Upper lobe of right lung (tissue), 1 donor: Measurements from ENCODE around the gene DPEP3. TPM values are rescaled to one million over a fixed set of nuclear protein-coding genes. Genes with fewer than 3 reads are reported as not detected.
A peak's percentile ranks its signal among the peaks of the same experiment; 100 is the strongest.

Experiments
- ATAC-seq: fragments of 200-7000 bp; cut with Tn5 transposase; one replicate; pipeline ENCODE4 v1.9.1; 2020; ENCODE audit warnings: mild to moderate bottlenecking, moderate library complexity
- DNase-seq: peaks from one replicate; pipeline ENCODE4 v3.0.0-alpha.2; 2020
- H3K27ac ChIP-seq: fragments of 200-600 bp; one replicate; pipeline ENCODE4 v1.8.0; 2022
- H3K27me3 ChIP-seq: fragments of 200-600 bp; one replicate; pipeline ENCODE4 v1.8.0; 2022; ENCODE audit warnings: mild to moderate bottlenecking
- H3K36me3 ChIP-seq: fragments of 200-600 bp; one replicate; pipeline ENCODE4 v1.8.0; 2022
- H3K4me1 ChIP-seq: fragments of 200-600 bp; one replicate; pipeline ENCODE4 v1.8.0; 2022
- H3K4me3 ChIP-seq: fragments of 200-600 bp; one replicate; pipeline ENCODE4 v1.8.0; 2022; ENCODE audit warnings: mild to moderate bottlenecking
- H3K9me3 ChIP-seq: fragments of 200-600 bp; one replicate; pipeline ENCODE4 v1.8.0; 2022
- CTCF ChIP-seq: fragments of 200-600 bp; IDR thresholded peaks from one replicate; pipeline ENCODE4 v1.8.0; 2022; ENCODE audit warnings: antibody characterized with exemption
- intact Hi-C: fragments of 100-400 bp; cut with DNase I; formaldehyde crosslinking; loops from one replicate; pipeline ENCODE4 v1.11.0; 2022
- total RNA-seq: library from RNA; stranded (reverse); fragmentation: NEBNext Ultra II Directional; extraction: Animal tissue kit (Norgen Biotek cat#: 25700); gene quantifications from one replicate; pipeline ENCODE4 v1.2.1, GENCODE V29; 2021
- donor health status: DM: no; HTN: yes; CAD: no; lungs with severe emphysema.

The DPEP3 gene
- total RNA-seq, 1 donor from 2014 or later: not detected

GRCh38 chr16:67946966-67947558, 33.2 kb downstream of the DPEP3 start:
- Histone ChIP-seq H3K27me3 (no peaks in the 10 kb centered on the region), H3K4me1 (peaks cover 14% of the 10 kb centered on the region), H3K27ac (no peak overlapping the region), H3K9me3 (no peaks in the 10 kb centered on the region), H3K4me3 (no peak overlapping the region), H3K36me3 (peaks cover 91% of the 10 kb centered on the region)
- DNase-seq: no peak
- no peak for TF ChIP-seq CTCF
- no peak for ATAC-seq
- intact Hi-C loops: no loop called here

GRCh38 chr16:67946128-67946569, 34.1 kb downstream of the DPEP3 start:
- H3K27me3 ChIP-seq: no peaks in the 10 kb centered on the region
- H3K4me3 ChIP-seq: no peak overlapping the region
- no peak for ATAC-seq
- H3K4me1 ChIP-seq: peaks cover 9% of the 10 kb centered on the region
- TF ChIP-seq CTCF: no peak
- H3K27ac ChIP-seq: no peak overlapping the region
- peaks cover 84% of the 10 kb centered on the region for H3K36me3 ChIP-seq
- intact Hi-C loops: no loop called here
- DNase-seq: no peak
- H3K9me3 ChIP-seq: no peaks in the 10 kb centered on the region

GRCh38 chr16:67945392-67945933, 34.8 kb downstream of the DPEP3 start:
- ATAC-seq (no peak), DNase-seq (no peak)
- Histone ChIP-seq H3K4me1 (peaks cover 9% of the 10 kb centered on the region), H3K4me3 (no peak overlapping the region), H3K27me3 (no peaks in the 10 kb centered on the region), H3K36me3 (peaks cover 77% of the 10 kb centered on the region), H3K9me3 (no peaks in the 10 kb centered on the region), H3K27ac (no peak overlapping the region)
- intact Hi-C loops: no loop called here
- no peak for TF ChIP-seq CTCF

- H3K9me3 ChIP-seq: no peaks in the 10 kb centered on the region
- ATAC-seq (no peak), DNase-seq (no peak)
- intact Hi-C loops: no loop called here
- peaks cover 9% of the 10 kb centered on the region for H3K4me1 ChIP-seq
- H3K27me3 ChIP-seq: no peaks in the 10 kb centered on the region
- H3K27ac ChIP-seq: peak overlapping the region; percentile 51
- H3K4me3 ChIP-seq: no peak overlapping the region
- H3K36me3 ChIP-seq: peaks cover 75% of the 10 kb centered on the region
- no peak for TF ChIP-seq CTCF
Observed at GRCh38 chr16:67944690-67945391, 35.5 kb downstream of the DPEP3 start.

- H3K9me3 ChIP-seq: no peaks in the 10 kb centered on the region
- no peaks in the 10 kb centered on the region for H3K27me3 ChIP-seq
- no peak for DNase-seq
- H3K27ac ChIP-seq: peak within 1 kb of the TSS; percentile 51
- TF ChIP-seq CTCF: no peak
- ATAC-seq: peak; percentile 15
- peaks cover 70% of the 10 kb centered on the region for H3K36me3 ChIP-seq
- peaks cover 9% of the 10 kb centered on the region for H3K4me1 ChIP-seq
- intact Hi-C loops: no loop called here
- no peak within 1 kb of the TSS for H3K4me3 ChIP-seq
Observed at GRCh38 chr16:67943619-67944504, 36.4 kb downstream of the DPEP3 start, which contains the start of gene LCAT. LCAT (minus strand) TSS chr16:67944120; CDS start chr16:67944101, 19 bp downstream.
